ENCODE results near the gene PDE3B.
"Not testable (repeated sequence)": the region's sequence is repeated elsewhere in the genome, so short reads cannot be mapped to it uniquely, and the experiment has no call there.

Gene PDE3B

DNA sequence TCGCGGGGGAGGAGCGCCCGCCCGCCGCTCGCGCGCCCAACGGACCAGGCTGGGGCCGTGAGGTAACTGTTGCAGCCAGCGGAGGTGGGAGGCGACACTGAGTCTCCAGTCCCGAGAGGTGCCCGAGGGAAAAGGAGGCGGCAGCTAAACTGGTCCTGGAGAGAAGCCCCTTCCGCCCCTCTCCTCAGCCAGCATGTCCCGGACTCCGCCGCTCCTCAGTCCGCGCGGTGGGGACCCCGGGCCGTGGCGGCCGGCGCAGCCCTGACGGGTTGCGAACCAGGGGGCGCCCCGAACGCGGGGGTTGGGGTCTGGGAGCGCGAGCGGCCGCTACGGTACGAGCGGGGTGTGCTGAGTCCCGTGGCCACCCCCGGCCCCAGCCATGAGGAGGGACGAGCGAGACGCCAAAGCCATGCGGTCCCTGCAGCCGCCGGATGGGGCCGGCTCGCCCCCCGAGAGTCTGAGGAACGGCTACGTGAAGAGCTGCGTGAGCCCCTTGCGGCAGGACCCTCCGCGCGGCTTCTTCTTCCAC lies at the start of gene PDE3B:
Gene PDE3B (plus strand): TSS at position 108 of the 529 bp plus-strand sequence. CDS start 272 bp downstream, at position 380.
- DNase-seq (ENCODE audit: low spot score) = peak; percentile 90

DNA sequence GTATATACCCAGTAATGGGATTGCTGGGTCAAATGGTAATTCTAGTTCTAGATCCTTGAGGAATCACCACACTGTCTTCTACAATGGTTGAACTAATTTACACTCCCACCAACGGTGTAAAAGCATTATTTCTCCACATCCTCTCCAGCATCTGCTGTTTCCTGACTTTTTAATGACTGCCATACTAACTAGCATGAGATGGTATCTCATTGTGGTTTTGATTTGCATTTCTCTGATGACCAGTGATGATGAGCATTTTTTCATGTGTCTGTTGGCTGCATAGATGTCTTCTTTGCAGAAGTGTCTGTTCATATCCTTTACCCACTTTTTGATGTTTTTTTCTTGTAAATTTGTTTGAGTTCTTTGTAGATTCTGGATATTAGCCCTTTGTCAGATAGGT lies 48.3 kb upstream of the PDE3B start:
- not testable (repeated sequence) for DNase-seq (ENCODE audit: low spot score)

DNA sequence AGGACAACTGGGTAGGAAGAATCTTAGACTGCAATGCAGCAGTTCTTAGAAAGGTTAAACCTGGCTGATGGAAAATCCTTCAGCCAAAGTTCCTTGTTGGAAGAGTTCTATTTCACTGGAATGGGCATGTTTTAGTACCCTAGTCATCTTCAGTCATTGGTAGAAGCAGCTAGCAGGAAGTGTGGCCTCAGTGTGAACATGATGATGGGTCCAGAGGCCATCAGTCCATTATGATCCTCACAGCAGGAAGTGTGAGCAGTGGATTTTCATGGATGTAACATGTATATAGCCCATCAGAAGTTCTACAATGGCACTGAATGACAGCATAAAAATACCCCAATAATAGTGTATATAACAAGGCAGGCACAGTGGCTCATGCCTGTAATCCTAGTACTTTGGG lies 35.9 kb upstream of the PDE3B start:
- no peak for DNase-seq (ENCODE audit: low spot score)

DNA sequence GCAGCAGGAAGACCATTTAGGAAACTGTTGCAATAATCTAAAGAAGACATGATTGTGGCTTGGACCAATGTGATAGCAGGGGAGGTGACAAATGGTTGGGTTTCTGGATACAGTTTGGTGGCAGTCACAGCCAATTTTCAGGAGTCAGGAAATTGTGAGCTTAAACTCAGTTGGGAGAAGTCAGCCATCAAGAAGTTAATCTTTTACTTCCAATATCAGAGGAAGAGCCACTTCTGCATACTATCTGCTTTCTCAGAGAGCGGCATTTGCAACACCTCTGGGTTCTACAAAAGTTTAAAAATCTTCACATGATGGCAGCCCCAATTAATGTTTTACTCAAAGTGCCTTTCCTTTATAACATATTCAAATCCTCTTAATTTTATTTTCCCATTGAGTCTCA lies 33.7 kb upstream of the PDE3B start:
- DNase-seq (ENCODE audit: low spot score) = no peak

DNA sequence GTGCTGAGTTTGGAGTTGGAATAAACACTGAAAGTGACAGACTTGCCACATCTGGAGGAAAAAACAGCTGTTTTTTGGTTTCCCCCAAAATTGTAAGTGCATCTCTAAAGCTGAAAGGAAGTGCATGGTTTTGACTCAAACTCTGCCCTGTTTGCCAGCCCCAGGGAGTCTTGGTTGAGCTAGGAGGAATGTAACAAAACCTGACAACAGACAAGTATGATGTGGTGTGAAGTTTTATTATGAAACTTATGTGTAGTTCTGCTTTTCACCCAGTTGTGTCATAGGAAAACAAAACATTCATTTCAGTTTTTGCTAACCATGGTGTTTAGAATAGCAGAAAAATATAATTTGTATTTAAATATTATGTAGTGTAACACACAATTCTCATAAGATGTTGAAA lies 31.7 kb upstream of the PDE3B start:
- no peak for DNase-seq (ENCODE audit: low spot score)

DNA sequence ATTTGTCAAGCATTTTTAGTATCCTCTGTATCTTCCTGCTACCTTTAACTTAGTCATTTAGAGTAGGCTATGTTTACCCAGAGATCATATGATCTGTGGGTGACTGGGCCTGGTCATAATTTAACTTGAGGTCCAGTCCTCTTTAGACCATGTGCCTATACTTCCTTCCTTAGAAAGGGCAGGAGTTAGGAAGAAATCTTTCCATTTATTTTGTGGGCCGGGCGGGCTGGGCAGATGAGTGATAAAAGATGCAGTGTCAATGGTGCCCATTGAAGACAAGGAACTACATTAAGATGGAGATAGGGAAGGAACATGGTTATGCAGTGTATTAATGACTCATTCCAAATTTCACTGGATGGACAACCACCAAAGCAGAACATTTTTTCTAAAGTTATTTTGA lies 30.9 kb upstream of the PDE3B start:
- DNase-seq (ENCODE audit: low spot score) = no peak

DNA sequence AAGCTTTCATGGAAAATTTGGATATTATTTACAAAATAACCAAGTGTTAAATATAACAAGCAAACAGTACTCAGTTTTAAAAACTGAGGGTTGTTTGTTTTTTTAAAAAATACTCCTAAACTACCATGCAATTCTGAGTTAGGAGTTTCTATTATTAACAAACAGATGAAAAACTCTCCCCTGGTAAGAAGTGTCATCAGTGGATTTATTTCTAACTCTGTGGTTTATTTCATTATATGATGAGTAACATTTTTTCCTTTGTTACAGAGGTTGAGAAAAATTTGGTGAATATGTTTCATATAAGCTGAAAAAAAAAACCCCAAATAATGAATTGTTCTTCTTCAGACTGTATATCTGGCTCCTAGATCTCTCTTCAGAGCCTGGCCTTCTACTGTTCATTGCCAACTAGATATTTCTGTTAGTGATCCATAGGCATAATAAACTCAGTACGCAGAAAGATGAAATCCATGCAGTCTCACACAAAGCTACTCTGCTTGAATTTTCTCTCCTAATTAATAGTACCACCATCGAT lies 29.4 kb upstream of the PDE3B start:
- no peak for DNase-seq (ENCODE audit: low spot score)

DNA sequence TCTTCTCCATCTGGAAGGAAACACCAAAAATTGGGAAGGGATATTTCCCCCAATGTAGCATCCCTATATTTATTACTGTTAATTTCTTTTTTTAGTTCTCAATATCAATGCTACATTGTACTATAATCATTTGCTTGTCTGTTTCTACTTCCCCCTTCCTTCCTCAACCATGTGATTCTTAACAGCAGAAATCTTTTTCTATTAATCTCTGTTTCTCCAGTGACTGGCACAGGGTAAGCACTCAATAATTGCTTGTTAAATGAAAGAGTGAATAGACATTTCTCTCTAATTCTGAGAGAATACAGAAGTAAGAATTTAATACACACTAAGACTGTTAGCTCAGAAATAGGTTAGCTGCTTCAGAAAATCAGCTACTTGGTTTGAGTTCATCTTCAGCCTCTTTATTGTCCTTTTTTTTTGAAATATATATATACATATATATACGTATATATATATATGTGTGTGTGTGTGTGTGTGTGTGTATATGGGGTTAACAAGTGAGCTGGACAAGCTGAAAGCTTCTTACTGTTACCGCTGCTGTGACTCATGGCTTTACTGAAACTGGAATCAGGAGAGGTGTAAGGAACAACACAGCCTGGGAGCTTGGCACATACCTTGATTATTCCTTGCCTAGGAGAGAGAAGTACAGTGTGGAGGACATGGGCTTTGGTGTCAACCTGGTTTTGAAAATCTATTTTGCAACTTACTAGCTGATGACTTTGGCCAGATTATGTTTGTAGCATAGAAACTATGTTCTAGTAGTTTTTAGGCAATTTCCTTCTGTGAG lies 26.2 kb upstream of the PDE3B start:
- DNase-seq (ENCODE audit: low spot score) = no peak

DNA sequence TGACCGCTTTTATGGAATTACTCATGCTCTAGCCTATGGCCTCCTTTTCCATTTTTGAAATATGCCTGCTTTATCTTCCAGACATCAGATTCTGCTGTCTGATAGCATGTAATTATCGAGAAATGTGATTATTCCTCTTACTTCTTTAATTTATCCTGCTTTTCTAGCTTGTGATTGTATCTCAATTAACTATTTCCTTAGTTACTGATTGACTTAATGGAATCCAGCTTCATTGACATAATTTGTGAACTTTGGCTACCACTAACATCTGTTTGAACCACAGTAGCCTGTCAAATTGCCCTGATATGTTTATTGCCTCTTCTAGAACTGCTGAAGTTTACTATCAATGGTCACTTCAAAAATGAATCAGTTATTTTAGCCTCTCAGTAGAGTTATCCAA lies 25.5 kb upstream of the PDE3B start:
- no peak for DNase-seq (ENCODE audit: low spot score)

DNA sequence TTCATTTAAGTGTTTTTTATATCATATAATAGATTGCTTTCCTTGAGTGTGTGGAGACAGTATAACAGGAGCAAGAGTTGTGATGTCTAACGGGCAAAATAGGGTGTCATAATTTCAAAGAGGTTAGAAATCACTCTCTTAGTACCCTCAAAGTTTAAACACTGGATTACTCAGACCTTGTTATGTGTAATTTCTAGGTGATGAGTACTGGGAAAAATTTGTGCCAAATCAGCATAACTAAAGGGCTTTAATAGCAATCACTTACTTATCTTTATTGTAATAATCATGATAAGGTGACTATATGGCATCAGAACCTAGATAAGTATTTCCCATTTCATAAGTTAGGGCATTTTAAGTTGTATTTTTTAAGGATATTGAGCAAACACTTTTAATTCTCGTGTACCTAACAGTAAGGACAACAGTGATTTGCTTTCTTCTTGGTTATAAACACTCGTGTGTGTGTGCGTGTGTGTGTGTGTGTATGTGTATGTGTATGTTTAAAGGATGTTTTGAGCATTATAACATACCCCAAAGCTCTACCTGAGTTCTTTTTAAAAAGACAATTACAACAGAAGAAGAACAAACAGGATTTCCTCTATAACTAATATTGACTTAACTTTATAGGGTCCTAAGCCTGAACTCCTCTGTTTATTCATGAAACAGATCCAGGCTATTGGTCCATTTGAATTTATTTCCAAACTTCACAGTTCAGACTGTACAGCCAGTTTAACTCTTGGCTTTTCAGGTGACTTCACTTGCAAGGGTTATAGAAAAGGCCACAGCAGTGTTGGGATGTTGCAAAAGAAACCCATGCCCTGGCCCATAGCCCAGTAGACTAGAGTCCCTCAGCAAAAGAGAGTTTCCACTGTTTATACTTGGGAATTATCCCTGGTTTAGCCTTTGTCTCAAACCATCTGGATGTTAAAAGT lies 23.7 kb upstream of the PDE3B start:
- DNase-seq (ENCODE audit: low spot score) = peak; percentile 34

DNA sequence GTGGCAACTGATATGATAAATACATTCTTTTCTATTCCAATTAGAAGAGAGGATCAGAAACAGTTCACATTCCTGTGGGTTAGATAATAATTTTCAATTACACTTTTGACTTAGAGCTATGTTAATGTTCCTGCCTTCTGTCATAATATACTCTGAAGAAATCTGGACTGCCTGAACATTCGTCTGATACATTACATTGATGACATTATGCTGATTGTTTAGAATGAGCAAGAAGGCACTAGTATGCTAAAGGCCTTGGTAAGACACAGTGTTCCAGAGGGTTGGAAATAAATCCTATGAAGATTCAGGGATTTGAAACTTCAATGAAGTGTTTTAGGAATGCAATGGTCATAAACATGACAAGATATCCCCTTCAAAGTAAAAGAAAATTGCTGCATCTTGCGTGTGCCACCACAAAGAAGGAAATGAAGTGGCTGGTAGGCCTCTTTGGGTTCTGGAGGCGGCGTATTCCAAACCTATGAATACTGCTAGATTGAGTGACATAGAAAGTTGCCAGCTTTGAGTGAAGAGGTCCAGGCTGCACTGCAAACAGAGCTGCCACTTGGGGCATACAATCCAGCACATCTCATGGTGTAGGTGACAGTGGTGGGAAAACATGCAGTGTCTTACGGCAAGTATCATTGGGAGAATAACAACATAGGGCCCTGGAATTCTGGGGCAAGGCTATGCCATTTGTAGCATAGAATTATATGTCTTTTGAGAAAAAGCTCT lies 21.2 kb upstream of the PDE3B start:
- DNase-seq (ENCODE audit: low spot score) = no peak

DNA sequence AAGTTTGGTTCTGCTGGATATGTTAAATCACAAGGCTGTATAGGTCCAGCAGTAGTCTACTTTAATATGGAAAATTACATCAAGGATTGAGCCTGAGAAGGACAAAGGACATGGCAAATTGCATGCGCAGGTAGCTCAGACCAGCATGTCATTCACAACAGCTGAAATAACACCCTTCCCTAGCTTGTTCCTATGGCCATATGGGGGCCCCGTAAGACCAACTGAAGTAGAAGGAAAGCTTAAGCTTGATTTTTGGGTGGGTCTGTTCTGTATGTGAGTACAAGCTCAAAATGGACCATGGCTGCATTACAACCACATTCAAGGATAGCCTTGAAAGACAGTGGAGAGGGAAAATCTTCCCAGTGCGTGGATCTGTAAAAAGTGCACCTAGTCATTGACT lies 20.6 kb upstream of the PDE3B start:
- DNase-seq (ENCODE audit: low spot score) = no peak

DNA sequence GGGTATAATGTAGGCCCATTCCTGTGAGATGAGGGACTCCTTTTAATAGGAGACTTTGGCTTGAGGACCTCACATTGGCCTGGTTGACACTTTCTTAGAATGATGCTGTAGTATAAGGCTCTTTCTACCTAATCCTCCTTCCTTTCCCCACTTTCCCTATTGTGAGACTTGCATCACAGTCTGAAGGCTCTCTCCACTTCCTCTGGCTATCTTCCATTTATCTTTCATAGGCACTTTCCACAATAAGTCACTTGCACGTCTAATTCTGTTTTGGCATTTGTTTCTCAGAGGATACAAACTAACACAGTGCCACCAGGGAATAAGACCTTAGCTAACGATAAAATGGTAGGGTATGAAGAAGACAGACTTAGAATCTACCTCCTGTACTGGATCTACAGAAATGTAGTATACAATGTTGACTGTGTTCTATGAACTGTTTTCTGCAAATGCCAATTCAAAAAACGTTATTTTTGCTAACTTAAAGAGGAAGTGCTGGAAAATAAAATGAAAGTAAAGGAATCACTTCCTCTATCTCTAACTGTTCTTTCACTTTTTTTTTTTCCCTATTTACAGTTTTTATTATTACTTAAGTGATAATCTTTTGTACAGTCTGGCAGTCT lies 17.9 kb upstream of the PDE3B start:
- DNase-seq (ENCODE audit: low spot score) = no peak

DNA sequence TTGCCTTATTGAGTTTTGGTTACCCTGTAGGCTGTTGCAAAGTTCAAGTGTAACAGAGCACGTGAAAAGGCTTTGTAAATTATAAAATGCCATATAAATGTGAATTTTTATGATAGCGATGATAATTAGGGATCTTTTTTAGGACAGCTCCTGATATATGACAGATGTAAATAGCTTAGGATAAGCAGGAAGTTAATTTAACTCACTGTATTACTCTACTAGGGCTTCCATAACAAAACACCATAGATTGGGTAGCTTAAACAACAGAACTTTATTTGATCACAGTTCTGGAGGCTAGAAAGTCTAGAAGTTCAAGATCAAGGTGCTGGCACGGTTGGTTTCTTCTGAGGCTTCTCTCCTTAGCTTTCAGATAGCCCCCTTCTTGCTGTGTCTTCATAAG lies 17.0 kb upstream of the PDE3B start:
- no peak for DNase-seq (ENCODE audit: low spot score)

DNA sequence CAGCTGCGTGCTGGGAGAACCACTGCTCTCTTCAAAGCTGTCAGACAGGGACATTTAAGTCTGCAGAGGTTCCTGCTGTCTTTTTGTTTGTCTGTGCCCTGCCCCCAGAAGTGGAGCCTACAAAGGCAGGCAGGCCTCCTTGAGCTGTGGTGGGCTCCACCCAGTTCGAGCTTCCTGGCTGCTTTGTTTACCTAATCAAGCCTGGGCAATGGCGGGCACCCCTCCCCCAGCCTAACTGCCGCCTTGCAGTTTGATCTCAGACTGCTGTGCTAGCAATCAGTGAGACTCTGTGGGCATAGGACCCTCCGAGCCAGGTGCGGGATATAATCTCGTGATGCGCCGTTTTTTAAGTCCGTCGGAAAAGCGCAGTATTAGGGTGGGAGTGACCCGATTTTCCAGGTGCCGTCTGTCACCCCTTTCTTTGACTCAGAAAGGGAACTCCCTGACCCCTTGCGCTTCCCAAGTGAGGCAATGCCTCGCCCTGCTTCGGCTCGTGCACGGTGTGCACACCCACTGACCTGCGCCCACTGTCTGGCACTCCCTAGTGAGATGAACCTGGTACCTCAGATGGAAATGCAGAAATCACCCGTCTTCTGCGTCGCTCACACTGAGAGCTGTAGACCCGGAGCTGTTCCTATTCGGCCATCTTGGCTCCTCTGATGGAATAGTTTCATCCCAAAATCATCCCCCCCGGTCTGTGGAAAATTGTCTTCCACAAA lies 9.9 kb upstream of the PDE3B start:
- DNase-seq (ENCODE audit: low spot score) = not testable (repeated sequence)

DNA sequence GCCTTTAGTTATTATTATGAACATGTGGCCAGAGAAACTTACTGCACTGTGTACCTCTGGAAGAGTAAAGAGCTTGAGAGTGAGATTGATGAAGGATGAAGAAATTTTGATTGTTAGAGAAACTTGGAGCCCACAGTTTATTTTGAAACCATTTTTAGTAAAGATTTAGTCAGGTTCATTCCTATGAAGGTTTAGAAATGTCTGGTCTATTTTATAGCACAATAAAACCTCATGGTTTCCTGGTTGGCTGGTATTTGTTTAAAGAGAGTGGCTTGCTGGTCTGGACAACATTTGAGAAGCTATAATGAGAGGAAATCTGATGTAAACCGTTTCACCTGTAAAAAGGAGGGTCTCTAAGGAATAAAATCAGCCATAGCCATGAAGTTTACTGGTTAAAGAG lies 8.8 kb upstream of the PDE3B start:
- no peak for DNase-seq (ENCODE audit: low spot score)

DNA sequence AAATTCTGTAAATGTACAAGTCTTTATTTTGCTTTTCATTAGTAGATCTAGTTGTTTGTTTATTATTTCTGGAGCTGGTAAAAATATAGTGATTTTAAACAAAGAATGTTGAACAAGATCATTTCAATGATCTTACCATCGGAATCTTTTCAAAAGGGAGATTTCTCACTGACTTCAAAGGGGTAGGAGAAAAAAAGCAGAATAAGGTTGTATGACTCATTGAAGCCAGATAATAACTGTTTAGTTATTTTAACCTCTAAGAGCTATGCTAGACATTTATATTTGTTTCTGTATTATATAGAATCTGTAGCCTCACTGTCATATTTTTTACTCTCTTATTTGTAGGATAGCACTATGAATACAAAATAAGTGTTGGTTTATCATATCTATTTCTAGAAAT lies 8.1 kb upstream of the PDE3B start:
- DNase-seq (ENCODE audit: low spot score) = no peak

DNA sequence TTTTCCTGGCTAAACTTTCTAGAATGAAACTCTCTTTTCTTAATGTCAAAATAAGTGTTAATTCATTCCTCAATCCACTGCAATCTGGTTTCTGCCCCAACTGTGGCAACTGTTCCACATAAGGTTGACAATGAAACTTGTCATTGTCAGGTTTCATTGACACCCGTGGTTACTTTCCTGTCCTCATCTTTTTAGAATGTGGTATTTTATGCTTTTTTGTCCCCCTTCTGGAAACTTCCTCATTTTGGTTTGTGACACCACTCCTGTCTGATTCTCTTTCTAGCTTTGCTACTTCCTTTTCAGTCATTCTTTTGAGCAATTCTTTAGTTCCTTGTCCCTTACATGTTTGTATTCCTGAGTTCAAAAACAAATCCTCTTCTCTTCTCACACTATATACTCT lies 7.5 kb upstream of the PDE3B start:
- no peak for DNase-seq (ENCODE audit: low spot score)

DNA sequence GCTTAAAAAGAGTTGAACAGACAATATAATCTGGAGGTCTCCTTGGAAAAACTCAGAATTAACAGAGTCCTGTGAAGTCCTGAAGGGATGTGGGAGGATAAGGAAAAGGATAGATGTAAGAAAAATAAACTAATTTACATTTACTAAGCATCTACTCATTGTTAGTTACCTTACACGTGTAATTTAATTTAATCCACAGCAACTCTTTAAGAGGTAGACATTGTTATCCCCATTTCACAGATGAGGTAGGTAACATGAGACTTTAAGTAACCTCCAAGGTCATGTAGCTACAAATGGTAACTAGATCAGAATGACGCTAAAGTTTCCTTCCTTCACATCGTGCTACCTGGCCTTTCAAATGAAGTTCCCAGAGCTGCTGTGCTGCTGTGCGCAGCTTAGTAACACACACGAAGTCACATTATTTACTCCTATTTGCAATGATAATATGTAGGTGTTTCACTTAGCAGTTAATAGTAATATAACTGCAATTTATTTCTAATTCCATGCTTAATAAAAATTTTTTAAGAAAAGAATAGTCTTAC lies 5.7 kb upstream of the PDE3B start:
- DNase-seq (ENCODE audit: low spot score) = no peak

DNA sequence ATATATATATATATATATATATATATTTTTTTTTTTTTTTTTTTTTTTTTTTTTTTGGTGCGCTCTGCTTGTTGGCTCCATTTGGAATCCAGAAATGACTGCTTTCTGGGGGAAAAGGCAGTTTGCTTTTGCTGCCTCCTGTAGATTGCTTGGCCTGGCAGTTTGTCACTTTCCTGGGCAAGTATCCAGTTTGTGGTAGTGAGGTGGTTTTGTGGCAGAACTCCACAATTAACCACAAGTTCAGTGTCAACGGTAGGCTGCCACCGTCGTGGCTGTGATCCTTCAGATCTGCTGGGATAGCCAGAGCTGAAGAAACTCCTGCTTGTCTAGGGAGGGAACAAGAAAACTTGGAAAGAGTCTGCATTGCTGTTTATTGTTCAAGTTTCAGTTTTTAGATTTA lies 5.0 kb upstream of the PDE3B start:
- peak; percentile 29 for DNase-seq (ENCODE audit: low spot score)

DNA sequence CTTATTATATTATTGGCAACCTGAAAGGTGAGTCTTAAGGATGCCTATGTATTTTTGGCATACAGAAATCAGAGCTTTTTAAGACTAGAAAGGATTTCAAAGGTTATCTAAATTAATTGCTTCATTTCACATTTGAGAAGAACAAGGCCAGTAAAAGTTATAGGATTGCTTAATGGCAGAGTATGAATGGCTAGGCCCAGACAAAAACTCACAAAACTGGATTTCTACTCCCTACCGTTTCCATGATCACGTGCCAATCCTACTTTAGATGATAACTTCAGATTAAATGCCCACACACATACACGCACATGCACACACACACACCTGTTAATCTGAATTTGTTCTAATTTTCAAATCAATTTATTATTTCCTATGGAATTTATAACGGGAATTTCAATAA lies 1.8 kb upstream of the PDE3B start:
- no peak for DNase-seq (ENCODE audit: low spot score)
